Measurements from ENCODE around the gene TBX10.

TBX10 gene

DNA sequence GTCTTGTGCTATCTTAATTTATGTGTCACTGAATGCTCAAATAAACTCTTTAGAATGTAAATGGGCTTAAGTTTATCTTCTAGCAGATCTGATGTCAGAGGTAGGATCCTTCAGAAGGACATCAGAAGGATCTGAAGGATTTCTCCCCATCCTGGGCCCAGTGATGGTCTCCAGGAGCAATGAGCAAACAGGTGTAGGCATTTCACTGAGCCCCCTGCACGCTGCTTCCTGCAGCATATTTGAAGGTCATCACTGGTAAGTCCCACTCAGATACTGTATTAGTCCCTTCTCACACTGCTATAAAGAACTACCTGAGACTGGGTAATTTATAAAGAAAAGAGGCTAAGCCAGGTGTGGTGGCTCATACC lies 51.4 kb downstream of the TBX10 start:
- peaks cover 4% of the 10 kb centered on the region for H3K27me3 Mint-ChIP-seq (ENCODE audit: low read depth)
- peaks cover 47% of the 10 kb centered on the region for H3K36me3 Mint-ChIP-seq (ENCODE audit: low read depth)
- H3K4me1 Mint-ChIP-seq: peaks cover 10% of the 10 kb centered on the region
- no peak for TF ChIP-seq CTCF (IDR thresholded peaks at IDR 0.05; ENCODE audit: unreplicated experiment in 3 of 3)
- no peak overlapping the region for H3K27ac Mint-ChIP-seq
- H3K4me3 Mint-ChIP-seq: peak overlapping the region in 2 of 3 experiments; percentile 50 to 72
- no peaks in the 10 kb centered on the region for H3K9me3 Mint-ChIP-seq

DNA sequence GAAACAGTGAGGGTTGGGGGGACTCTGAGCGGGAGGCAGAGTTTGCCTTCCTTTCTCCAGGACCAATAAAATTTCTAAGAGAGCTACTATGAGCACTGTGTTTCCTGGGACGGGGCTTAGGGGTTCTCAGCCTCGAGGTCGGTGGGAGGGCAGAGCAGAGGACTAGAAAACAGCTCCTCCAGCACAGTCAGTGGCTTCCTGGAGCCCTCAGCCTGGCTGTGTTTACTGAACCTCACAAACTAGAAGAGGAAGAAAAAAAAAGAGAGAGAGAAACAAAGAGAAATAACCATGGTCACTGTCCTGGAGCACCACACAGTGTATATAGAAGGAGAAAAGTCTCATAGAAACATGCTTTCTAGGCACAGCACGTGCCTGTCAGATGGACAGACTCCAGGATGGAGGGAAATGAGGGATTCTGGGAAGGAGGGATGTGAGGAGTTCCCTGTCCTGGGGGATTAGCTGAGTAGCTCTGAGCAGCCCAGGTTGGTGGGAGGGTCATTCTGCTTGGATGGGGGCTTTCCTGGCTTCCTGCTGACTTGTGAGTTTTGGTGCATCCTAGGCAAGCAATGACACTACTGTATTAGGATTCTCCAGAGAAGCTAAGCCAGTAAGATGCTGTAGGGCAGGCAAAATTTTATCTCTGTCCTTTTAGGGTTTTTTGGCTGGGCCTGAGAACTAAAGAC lies 52.9 kb downstream of the TBX10 start:
- H3K4me1 Mint-ChIP-seq: peaks cover 20% of the 10 kb centered on the region
- H3K4me3 Mint-ChIP-seq: peak overlapping the region; percentile 50 to 91 (median 79)
- H3K36me3 Mint-ChIP-seq (ENCODE audit: low read depth): peaks cover 47% of the 10 kb centered on the region
- H3K27ac Mint-ChIP-seq: peak overlapping the region in 2 of 3 experiments; percentile 11 to 68
- TF ChIP-seq CTCF (IDR thresholded peaks at IDR 0.05; ENCODE audit: unreplicated experiment in 3 of 3): no peak
- H3K27me3 Mint-ChIP-seq (ENCODE audit: low read depth): peaks cover 14% of the 10 kb centered on the region
- H3K9me3 Mint-ChIP-seq: no peaks in the 10 kb centered on the region

DNA sequence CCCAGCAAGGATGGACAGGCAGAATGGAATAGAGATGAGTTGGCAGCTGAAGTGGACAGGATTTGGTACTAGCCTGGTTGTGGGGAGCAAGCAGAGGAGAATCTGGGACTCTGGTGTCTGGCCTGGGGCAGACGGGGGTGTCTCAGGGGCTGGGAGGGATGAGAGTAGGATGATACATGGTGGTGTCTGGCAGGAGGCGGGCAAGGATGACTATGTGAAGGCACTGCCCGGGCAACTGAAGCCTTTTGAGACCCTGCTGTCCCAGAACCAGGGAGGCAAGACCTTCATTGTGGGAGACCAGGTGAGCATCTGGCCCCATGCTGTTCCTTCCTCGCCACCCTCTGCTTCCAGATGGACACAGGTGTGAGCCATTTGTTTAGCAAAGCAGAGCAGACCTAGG lies 53.7 kb downstream of the TBX10 start:
- Mint-ChIP-seq H3K4me3 (peak overlapping the region; percentile 79 to 91 (median 89)), H3K27me3 (ENCODE audit: low read depth) (peaks cover 22% of the 10 kb centered on the region), H3K9me3 (no peaks in the 10 kb centered on the region), H3K4me1 (peaks cover 28% of the 10 kb centered on the region), H3K36me3 (ENCODE audit: low read depth) (peaks cover 47% of the 10 kb centered on the region), H3K27ac (peak overlapping the region; percentile 13 to 39 (median 36))
- TF ChIP-seq CTCF (IDR thresholded peaks at IDR 0.05; ENCODE audit: unreplicated experiment in 3 of 3): no peak

DNA sequence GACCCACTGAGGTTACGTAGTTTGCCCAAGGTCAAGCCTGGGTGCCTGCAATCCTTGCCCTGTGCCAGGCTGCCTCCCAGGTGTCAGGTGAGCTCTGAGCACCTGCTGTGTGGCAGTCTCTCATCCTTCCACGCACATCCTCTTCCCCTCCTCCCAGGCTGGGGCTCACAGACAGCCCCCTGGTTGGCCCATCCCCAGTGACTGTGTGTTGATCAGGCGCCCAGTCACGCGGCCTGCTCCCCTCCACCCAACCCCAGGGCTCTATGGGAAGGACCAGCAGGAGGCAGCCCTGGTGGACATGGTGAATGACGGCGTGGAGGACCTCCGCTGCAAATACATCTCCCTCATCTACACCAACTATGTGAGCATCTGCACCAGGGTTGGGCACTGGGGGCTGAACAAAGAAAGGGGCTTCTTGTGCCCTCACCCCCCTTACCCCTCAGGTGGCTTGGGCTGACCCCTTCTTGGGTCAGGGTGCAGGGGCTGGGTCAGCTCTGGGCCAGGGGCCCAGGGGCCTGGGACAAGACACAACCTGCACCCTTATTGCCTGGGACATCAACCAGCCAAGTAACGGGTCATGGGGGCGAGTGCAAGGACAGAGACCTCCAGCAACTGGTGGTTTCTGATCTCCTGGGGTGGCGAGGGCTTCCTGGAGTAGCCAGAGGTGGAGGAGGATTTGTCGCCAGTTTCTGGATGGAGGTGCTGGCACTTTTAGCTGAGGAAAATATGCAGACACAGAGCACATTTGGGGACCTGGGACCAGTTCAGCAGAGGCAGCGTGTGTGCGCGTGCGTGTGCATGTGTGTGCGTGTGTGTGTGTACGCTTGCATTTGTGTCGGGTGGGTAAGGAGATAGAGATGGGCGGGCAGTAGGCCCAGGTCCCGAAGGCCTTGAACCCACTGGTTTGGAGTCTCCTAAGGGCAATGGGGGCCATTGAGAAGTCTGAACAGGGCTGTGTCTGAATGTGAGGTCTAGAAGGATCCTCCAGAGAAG lies 54.4 kb downstream of the TBX10 start:
- no peak for TF ChIP-seq CTCF (IDR thresholded peaks at IDR 0.05; ENCODE audit: unreplicated experiment in 3 of 3)
- Mint-ChIP-seq H3K27ac (peak overlapping the region; percentile 58 to 90 (median 83)), H3K9me3 (no peaks in the 10 kb centered on the region), H3K4me3 (peak overlapping the region; percentile 89 to 91 (median 91)), H3K27me3 (ENCODE audit: low read depth) (peaks cover 30% of the 10 kb centered on the region), H3K4me1 (peaks cover 28% of the 10 kb centered on the region), H3K36me3 (ENCODE audit: low read depth) (peaks cover 43% of the 10 kb centered on the region)

- no peak for TF ChIP-seq CTCF (IDR thresholded peaks at IDR 0.05; ENCODE audit: unreplicated experiment in 3 of 3)
- Mint-ChIP-seq H3K4me1 (peaks cover 28% of the 10 kb centered on the region), H3K36me3 (ENCODE audit: low read depth) (peaks cover 36% of the 10 kb centered on the region), H3K27me3 (ENCODE audit: low read depth) (peaks cover 38% of the 10 kb centered on the region), H3K4me3 (peak overlapping the region; percentile 89 to 91 (median 91)), H3K27ac (peak overlapping the region; percentile 58 to 90 (median 83)), H3K9me3 (no peaks in the 10 kb centered on the region)
Measured at GRCh38 chr11:67584205-67584880, 55.2 kb downstream of the TBX10 start.
